Liver (tissue), 9 donors: ENCODE measurements around the gene HORMAD2. TPM values are rescaled to one million over a fixed set of nuclear protein-coding genes. Genes with fewer than 3 reads are reported as not detected.

Experiments used
- DNase-seq: peaks from one replicate; pipeline ENCODE4 v3.0.0-alpha.2; 2017; ENCODE audit warnings: low spot score
- H3K27ac ChIP-seq, 2 donors: one replicate each; pipeline ENCODE4 v1.7.0; 2013; ENCODE audit warnings: inconsistent platforms in 2 of 2, low read length in 2 of 2, control low read depth in 1 of 2, low read depth in 1 of 2, mild to moderate bottlenecking in 1 of 2
- H3K27me3 ChIP-seq, 4 donors: one replicate each; pipeline versions ENCODE4 v1.6.1 to v1.7.0; 2013; ENCODE audit warnings: low read length in 3 of 4, inconsistent platforms in 1 of 4, mild to moderate bottlenecking in 1 of 4, moderate library complexity in 1 of 4; ENCODE audit not compliant: control insufficient read depth in 4 of 4, insufficient read depth in 4 of 4
- H3K36me3 ChIP-seq, 4 donors: one replicate each; pipeline versions ENCODE4 v1.6.1 to v1.7.0; 2013; ENCODE audit warnings: low read length in 3 of 4, mild to moderate bottlenecking in 3 of 4, low read depth in 1 of 4, moderate library complexity in 1 of 4; ENCODE audit not compliant: control insufficient read depth in 4 of 4, insufficient read depth in 3 of 4
- H3K4me1 ChIP-seq, 4 donors: one replicate each; pipeline versions ENCODE4 v1.6.1 to v1.7.0; 2013; ENCODE audit warnings: low read length in 3 of 4, mild to moderate bottlenecking in 3 of 4, moderate library complexity in 1 of 4; ENCODE audit not compliant: control insufficient read depth in 4 of 4, insufficient read depth in 4 of 4
- H3K4me3 ChIP-seq, 3 donors: one replicate each; pipeline versions ENCODE4 v1.6.1 to v1.7.0; 2013; ENCODE audit warnings: low read length in 3 of 3, control low read depth in 1 of 3, low read depth in 1 of 3, mild to moderate bottlenecking in 1 of 3
- H3K9ac ChIP-seq, 2 donors: one replicate each; pipeline ENCODE4 v1.7.0; 2013; ENCODE audit warnings: low read length in 2 of 2, mild to moderate bottlenecking in 2 of 2, moderate library complexity in 2 of 2, control low read depth in 1 of 2, low read depth in 1 of 2
- H3K9me3 ChIP-seq, 4 donors: one replicate each; pipeline versions ENCODE4 v1.6.1 to v1.7.0; 2013; ENCODE audit warnings: low read length in 3 of 4; ENCODE audit not compliant: control insufficient read depth in 4 of 4
- EGR1 ChIP-seq, 2 donors: IDR thresholded peaks; 2 replicates each; pipeline ENCODE4 v1.6.1; 2016 to 2018; ENCODE audit warnings: antibody characterized with exemption in 2 of 2, low read depth in 2 of 2
- FOXA1 ChIP-seq: IDR thresholded peaks from 2 replicates; pipeline ENCODE4 v1.6.1; 2016; ENCODE audit warnings: antibody characterized with exemption
- FOXA2 ChIP-seq: IDR thresholded peaks from 2 replicates; pipeline ENCODE4 v1.6.1; 2016; ENCODE audit warnings: antibody characterized with exemption
- GABPA ChIP-seq, 2 donors: IDR thresholded peaks in 1 of 2; conservative IDR thresholded peaks in 1 of 2; 2 replicates each; pipeline ENCODE4 v1.6.1; 2016; ENCODE audit warnings: antibody characterized with exemption in 2 of 2, mild to moderate bottlenecking in 1 of 2, moderate library complexity in 1 of 2
- HNF4A ChIP-seq, 2 donors: conservative IDR thresholded peaks; 2 replicates each; pipeline ENCODE4 v1.6.1; 2016; ENCODE audit warnings: antibody characterized with exemption in 2 of 2, mild to moderate bottlenecking in 2 of 2
- HNF4G ChIP-seq: IDR thresholded peaks from 2 replicates; pipeline ENCODE4 v1.6.1; 2016; ENCODE audit warnings: antibody characterized with exemption
- JUND ChIP-seq, 2 donors: IDR thresholded peaks; 2 replicates each; pipeline ENCODE4 v1.6.1; 2016; ENCODE audit warnings: antibody characterized with exemption in 2 of 2
- NR2F2 ChIP-seq: IDR thresholded peaks from 2 replicates; pipeline ENCODE4 v1.6.1; 2016; ENCODE audit warnings: antibody characterized with exemption
- RAD21 ChIP-seq, 2 donors: IDR thresholded peaks; 2 replicates each; pipeline ENCODE4 v1.6.1; 2016; ENCODE audit warnings: antibody characterized with exemption in 2 of 2, mild to moderate bottlenecking in 2 of 2
- RXRA ChIP-seq, 2 donors: IDR thresholded peaks; 2 replicates each; pipeline ENCODE4 v1.6.1; 2017 to 2018; ENCODE audit warnings: antibody characterized with exemption in 2 of 2, mild to moderate bottlenecking in 1 of 2
- SP1 ChIP-seq: IDR thresholded peaks from 2 replicates; pipeline ENCODE4 v1.6.1; 2018; ENCODE audit warnings: antibody characterized with exemption, mild to moderate bottlenecking
- TAF1 ChIP-seq: conservative IDR thresholded peaks from 2 replicates; pipeline ENCODE4 v1.6.1; 2016; ENCODE audit warnings: antibody characterized with exemption, mild to moderate bottlenecking
- YY1 ChIP-seq: IDR thresholded peaks from 2 replicates; pipeline ENCODE4 v1.6.1; 2016; ENCODE audit warnings: antibody characterized with exemption, mild to moderate bottlenecking
- WGBS: extraction: QIAGEN DNeasy Blood & Tissue Kit; methylation state at CpG from one replicate; pipeline ENCODE4 v1.1.7; 2013; 5-methylcytosine and 5-hydroxymethylcytosine counted together
- polyA plus RNA-seq, 2 donors: library from polyadenylated mRNA; stranded (reverse) in 1 of 2; unstranded in 1 of 2; fragments of 200-250 nt in 1 of 2; fragments of >200 nt in 1 of 2; fragmentation: Nextera tagmentation in 1 of 2; extraction: Ambion mirVana in 1 of 2; gene quantifications; one replicate each; pipeline versions ENCODE4 v1.2.1 to v1.2.3, GENCODE V29; 2013 to 2015
- total RNA-seq, 2 donors: library from RNA; depleted of rRNA; stranded (reverse); fragments of >200 nt; gene quantifications; one replicate each; pipeline ENCODE4 v1.2.3, GENCODE V29; 2014
- TF ChIP-seq, protein P1 (sequence below): IDR thresholded peaks from 2 replicates; pipeline ENCODE4 v1.6.1; 2016; ENCODE audit warnings: antibody characterized with exemption, mild to moderate bottlenecking
- TF ChIP-seq, protein P2 (sequence below): IDR thresholded peaks from 2 replicates; pipeline ENCODE4 v1.6.1; 2016; ENCODE audit warnings: antibody characterized with exemption
- TF ChIP-seq, protein P3 (sequence below): IDR thresholded peaks from 2 replicates; pipeline ENCODE4 v1.6.1; 2016; ENCODE audit warnings: antibody characterized with exemption
- TF ChIP-seq, protein P4 (sequence below): fragments of 150-350 bp; IDR thresholded peaks from 2 replicates; pipeline ENCODE4 v1.5.1; 2017; ENCODE audit warnings: improper control_type of control experiment, low read depth, low read length; ENCODE audit not compliant: missing input control
- TF ChIP-seq, protein P5 (sequence below): IDR thresholded peaks from 2 replicates; pipeline ENCODE4 v1.6.1; 2016; ENCODE audit warnings: antibody characterized with exemption
- donor health status: healthy.
- donor health status: healthy.
- donor health status: healthy.
- donor health status: healthy.
- donor health status: healthy.

HORMAD2 gene
- total and polyA plus RNA-seq, 4 donors = 0.44 to 2.8 (median 0.47) TPM; not detected in 1

DNA sequence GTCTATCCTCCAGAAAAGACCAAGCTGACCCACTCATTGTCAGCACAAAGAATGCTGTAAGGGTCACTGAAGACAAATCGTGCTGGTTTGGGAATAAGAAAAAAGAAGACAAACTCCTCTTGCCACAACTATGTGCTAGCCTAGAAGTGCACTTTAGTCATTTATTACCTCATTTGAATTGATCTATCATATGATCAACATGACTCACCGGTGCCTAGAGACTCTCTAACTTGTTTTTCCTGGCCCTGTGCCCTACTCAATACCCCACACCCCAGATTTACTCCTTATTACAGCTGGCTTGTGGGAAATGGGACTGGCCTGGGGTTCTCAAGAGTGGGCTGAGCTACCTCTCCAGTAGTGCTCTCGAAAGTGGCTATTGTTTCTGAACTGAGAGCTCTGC, 35.9 kb upstream of the HORMAD2 start:
- Histone ChIP-seq H3K4me3 (no peak overlapping the region), H3K27ac (peak overlapping the region; percentile 45 to 72), H3K9me3 (no peaks in the 10 kb centered on the region), H3K9ac (no peak overlapping the region), H3K4me1 (peaks cover 0 to 9% (median 6%) of the 10 kb centered on the region in 4 donors), H3K27me3 (no peaks in the 10 kb centered on the region), H3K36me3 (no peaks in the 10 kb centered on the region)
- TF ChIP-seq TAF1 = no peak
- TF ChIP-seq, protein P1, sequence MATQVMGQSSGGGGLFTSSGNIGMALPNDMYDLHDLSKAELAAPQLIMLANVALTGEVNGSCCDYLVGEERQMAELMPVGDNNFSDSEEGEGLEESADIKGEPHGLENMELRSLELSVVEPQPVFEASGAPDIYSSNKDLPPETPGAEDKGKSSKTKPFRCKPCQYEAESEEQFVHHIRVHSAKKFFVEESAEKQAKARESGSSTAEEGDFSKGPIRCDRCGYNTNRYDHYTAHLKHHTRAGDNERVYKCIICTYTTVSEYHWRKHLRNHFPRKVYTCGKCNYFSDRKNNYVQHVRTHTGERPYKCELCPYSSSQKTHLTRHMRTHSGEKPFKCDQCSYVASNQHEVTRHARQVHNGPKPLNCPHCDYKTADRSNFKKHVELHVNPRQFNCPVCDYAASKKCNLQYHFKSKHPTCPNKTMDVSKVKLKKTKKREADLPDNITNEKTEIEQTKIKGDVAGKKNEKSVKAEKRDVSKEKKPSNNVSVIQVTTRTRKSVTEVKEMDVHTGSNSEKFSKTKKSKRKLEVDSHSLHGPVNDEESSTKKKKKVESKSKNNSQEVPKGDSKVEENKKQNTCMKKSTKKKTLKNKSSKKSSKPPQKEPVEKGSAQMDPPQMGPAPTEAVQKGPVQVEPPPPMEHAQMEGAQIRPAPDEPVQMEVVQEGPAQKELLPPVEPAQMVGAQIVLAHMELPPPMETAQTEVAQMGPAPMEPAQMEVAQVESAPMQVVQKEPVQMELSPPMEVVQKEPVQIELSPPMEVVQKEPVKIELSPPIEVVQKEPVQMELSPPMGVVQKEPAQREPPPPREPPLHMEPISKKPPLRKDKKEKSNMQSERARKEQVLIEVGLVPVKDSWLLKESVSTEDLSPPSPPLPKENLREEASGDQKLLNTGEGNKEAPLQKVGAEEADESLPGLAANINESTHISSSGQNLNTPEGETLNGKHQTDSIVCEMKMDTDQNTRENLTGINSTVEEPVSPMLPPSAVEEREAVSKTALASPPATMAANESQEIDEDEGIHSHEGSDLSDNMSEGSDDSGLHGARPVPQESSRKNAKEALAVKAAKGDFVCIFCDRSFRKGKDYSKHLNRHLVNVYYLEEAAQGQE = no peak
- TF ChIP-seq HNF4A (conservative IDR thresholded peaks at IDR 0.05) = peak; percentile 72 to 85
- TF ChIP-seq RXRA (IDR thresholded peaks at IDR 0.05) = peak; percentile 24 to 80
- no peak for TF ChIP-seq GABPA (IDR thresholded peaks at IDR 0.05 in 1 of 2, conservative IDR thresholded peaks at IDR 0.05 in 1 of 2)
- TF ChIP-seq YY1 = peak; percentile 46
- TF ChIP-seq HNF4G = no peak
- TF ChIP-seq, protein P2, sequence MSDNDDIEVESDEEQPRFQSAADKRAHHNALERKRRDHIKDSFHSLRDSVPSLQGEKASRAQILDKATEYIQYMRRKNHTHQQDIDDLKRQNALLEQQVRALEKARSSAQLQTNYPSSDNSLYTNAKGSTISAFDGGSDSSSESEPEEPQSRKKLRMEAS = peak; percentile 29
- TF ChIP-seq SP1 = peak; percentile 30
- TF ChIP-seq, protein P3, sequence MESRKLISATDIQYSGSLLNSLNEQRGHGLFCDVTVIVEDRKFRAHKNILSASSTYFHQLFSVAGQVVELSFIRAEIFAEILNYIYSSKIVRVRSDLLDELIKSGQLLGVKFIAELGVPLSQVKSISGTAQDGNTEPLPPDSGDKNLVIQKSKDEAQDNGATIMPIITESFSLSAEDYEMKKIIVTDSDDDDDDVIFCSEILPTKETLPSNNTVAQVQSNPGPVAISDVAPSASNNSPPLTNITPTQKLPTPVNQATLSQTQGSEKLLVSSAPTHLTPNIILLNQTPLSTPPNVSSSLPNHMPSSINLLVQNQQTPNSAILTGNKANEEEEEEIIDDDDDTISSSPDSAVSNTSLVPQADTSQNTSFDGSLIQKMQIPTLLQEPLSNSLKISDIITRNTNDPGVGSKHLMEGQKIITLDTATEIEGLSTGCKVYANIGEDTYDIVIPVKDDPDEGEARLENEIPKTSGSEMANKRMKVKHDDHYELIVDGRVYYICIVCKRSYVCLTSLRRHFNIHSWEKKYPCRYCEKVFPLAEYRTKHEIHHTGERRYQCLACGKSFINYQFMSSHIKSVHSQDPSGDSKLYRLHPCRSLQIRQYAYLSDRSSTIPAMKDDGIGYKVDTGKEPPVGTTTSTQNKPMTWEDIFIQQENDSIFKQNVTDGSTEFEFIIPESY = peak; percentile 47
- no peak for TF ChIP-seq NR2F2
- peak; percentile 96 to 100 for TF ChIP-seq JUND (IDR thresholded peaks at IDR 0.05)
- TF ChIP-seq, protein P4, sequence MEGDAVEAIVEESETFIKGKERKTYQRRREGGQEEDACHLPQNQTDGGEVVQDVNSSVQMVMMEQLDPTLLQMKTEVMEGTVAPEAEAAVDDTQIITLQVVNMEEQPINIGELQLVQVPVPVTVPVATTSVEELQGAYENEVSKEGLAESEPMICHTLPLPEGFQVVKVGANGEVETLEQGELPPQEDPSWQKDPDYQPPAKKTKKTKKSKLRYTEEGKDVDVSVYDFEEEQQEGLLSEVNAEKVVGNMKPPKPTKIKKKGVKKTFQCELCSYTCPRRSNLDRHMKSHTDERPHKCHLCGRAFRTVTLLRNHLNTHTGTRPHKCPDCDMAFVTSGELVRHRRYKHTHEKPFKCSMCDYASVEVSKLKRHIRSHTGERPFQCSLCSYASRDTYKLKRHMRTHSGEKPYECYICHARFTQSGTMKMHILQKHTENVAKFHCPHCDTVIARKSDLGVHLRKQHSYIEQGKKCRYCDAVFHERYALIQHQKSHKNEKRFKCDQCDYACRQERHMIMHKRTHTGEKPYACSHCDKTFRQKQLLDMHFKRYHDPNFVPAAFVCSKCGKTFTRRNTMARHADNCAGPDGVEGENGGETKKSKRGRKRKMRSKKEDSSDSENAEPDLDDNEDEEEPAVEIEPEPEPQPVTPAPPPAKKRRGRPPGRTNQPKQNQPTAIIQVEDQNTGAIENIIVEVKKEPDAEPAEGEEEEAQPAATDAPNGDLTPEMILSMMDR = no peak
- TF ChIP-seq FOXA1 = no peak
- TF ChIP-seq FOXA2 = peak; percentile 57
- TF ChIP-seq RAD21 (IDR thresholded peaks at IDR 0.05) = peak in 1 of 2 donors; percentile 31
- TF ChIP-seq EGR1 (IDR thresholded peaks at IDR 0.05; ENCODE audit: low read depth in 2 of 2) = no peak
- TF ChIP-seq, protein P5, sequence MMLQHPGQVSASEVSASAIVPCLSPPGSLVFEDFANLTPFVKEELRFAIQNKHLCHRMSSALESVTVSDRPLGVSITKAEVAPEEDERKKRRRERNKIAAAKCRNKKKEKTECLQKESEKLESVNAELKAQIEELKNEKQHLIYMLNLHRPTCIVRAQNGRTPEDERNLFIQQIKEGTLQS = peak; percentile 86
- 25% methylated on average over 3 of the region's 3 CpGs for WGBS
- DNase-seq = no peak
